Lung (tissue), 12 donors: Measurements from ENCODE around the gene AXIN1. TPM values are rescaled to one million over a fixed set of nuclear protein-coding genes. Genes with fewer than 3 reads are reported as not detected.

ENCODE experiments used
- ATAC-seq: fragments of 200-7000 bp; cut with Tn5 transposase; one replicate; pipeline ENCODE4 v1.9.1; 2020; ENCODE audit warnings: moderate number of reproducible peaks; ENCODE audit not compliant: insufficient read depth, low FRiP score
- DNase-seq, 3 donors: peaks; one replicate each; pipeline ENCODE4 v3.0.0-alpha.2; 2013 to 2017
- H3K27ac ChIP-seq, 2 donors: one replicate each; pipeline ENCODE4 v1.5.1; 2013; ENCODE audit warnings: mild to moderate bottlenecking in 2 of 2, moderate library complexity in 2 of 2, control low read depth in 1 of 2, inconsistent platforms in 1 of 2, low read depth in 1 of 2, low read length in 1 of 2
- H3K27me3 ChIP-seq, 3 donors: one replicate each; pipeline ENCODE4 v1.5.1; 2013; ENCODE audit warnings: low read length in 2 of 3; ENCODE audit not compliant: control insufficient read depth in 3 of 3, insufficient read depth in 3 of 3
- H3K36me3 ChIP-seq, 4 donors: one replicate each; pipeline ENCODE4 v1.5.1; 2013; ENCODE audit warnings: low read length in 4 of 4, mild to moderate bottlenecking in 1 of 4, moderate library complexity in 1 of 4; ENCODE audit not compliant: control insufficient read depth in 4 of 4, insufficient read depth in 4 of 4
- H3K4me1 ChIP-seq, 5 donors: one replicate each; pipeline ENCODE4 v1.5.1; 2013; ENCODE audit warnings: low read length in 5 of 5, mild to moderate bottlenecking in 2 of 5, moderate library complexity in 1 of 5; ENCODE audit not compliant: control insufficient read depth in 5 of 5, insufficient read depth in 5 of 5
- H3K4me3 ChIP-seq: one replicate; pipeline ENCODE4 v1.5.1; 2013; ENCODE audit warnings: mild to moderate bottlenecking, control low read depth, moderate library complexity
- H3K9ac ChIP-seq, 2 donors: one replicate each; pipeline ENCODE4 v1.5.1; 2013; ENCODE audit warnings: low read length in 2 of 2, control low read depth in 1 of 2; ENCODE audit not compliant: insufficient read depth in 1 of 2
- H3K9me3 ChIP-seq, 4 donors: one replicate each; pipeline ENCODE4 v1.5.1; 2013; ENCODE audit warnings: low read length in 3 of 4, mild to moderate bottlenecking in 1 of 4, moderate library complexity in 1 of 4; ENCODE audit not compliant: control insufficient read depth in 4 of 4, insufficient read depth in 3 of 4
- WGBS, 2 donors: extraction: QIAGEN DNeasy Blood & Tissue Kit; methylation state at CpG; one replicate each; pipeline ENCODE4 v1.1.7; 2013; 5-methylcytosine and 5-hydroxymethylcytosine counted together
- polyA plus RNA-seq, 2 donors: library from polyadenylated mRNA; stranded (reverse); fragments of 200-250 nt; gene quantifications; one replicate each; pipeline ENCODE4 v1.2.1, GENCODE V29; 2013
- total RNA-seq, 2 donors: library from RNA; depleted of rRNA in 1 of 2; stranded (reverse); fragments of >200 nt in 1 of 2; gene quantifications; one replicate each; pipeline ENCODE4 v1.2.1, GENCODE V29; 2014 to 2021
- TF ChIP-seq, protein P1 (sequence below): IDR thresholded peaks from 2 replicates; pipeline ENCODE4 v1.5.1; 2012; ENCODE audit warnings: mild to moderate bottlenecking; ENCODE audit errors: control extremely low read depth, extremely low read depth
- donor health status: control.
- donor health status: control.
- donor health status: Bipolar disorder and iron deficiency.
- donor health status: healthy.
- donor health status: DM: yes; HTN: yes; CAD: no.

The AXIN1 gene
- total and polyA plus RNA-seq, 4 donors, result 16.9 to 25.9 (median 19.4) TPM

DNA sequence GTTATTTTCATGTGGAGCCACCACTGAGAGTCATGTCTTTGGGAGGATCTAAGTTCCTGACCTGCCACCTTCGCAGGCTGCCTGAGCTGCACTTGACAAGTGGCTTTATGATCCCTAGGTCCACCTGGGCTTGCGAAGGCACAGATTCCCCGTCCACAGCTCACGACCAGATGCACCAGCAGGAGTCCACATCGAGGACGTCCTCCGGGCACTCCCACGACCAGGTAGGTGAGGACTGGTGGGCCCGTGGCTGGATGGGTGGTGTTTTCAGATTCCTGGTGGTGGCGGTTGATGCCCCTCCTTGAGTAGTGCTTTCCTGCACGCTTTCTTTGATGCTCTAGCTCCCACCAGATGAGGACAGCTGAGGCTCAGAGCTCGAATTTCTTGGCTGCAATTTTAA lies 103.1 kb downstream of the AXIN1 start:
- no peak for DNase-seq
- no peaks in the 10 kb centered on the region for H3K9me3 ChIP-seq
- ATAC-seq, result no peak
- H3K27me3 ChIP-seq, result no peaks in the 10 kb centered on the region
- H3K4me1 ChIP-seq, result peaks cover 0 to 5% (median 0%) of the 10 kb centered on the region in 5 donors
- H3K4me3 ChIP-seq, result no peak overlapping the region
- TF ChIP-seq, protein P1, sequence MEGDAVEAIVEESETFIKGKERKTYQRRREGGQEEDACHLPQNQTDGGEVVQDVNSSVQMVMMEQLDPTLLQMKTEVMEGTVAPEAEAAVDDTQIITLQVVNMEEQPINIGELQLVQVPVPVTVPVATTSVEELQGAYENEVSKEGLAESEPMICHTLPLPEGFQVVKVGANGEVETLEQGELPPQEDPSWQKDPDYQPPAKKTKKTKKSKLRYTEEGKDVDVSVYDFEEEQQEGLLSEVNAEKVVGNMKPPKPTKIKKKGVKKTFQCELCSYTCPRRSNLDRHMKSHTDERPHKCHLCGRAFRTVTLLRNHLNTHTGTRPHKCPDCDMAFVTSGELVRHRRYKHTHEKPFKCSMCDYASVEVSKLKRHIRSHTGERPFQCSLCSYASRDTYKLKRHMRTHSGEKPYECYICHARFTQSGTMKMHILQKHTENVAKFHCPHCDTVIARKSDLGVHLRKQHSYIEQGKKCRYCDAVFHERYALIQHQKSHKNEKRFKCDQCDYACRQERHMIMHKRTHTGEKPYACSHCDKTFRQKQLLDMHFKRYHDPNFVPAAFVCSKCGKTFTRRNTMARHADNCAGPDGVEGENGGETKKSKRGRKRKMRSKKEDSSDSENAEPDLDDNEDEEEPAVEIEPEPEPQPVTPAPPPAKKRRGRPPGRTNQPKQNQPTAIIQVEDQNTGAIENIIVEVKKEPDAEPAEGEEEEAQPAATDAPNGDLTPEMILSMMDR, result no peak
- WGBS, 2 donors, result 91 to 93% methylated on average over 12 of the region's 12 CpGs
- H3K27ac ChIP-seq, result no peak overlapping the region
- H3K9ac ChIP-seq, result no peak overlapping the region
- peaks cover 0 to 12% (median 3%) of the 10 kb centered on the region in 4 donors for H3K36me3 ChIP-seq

DNA sequence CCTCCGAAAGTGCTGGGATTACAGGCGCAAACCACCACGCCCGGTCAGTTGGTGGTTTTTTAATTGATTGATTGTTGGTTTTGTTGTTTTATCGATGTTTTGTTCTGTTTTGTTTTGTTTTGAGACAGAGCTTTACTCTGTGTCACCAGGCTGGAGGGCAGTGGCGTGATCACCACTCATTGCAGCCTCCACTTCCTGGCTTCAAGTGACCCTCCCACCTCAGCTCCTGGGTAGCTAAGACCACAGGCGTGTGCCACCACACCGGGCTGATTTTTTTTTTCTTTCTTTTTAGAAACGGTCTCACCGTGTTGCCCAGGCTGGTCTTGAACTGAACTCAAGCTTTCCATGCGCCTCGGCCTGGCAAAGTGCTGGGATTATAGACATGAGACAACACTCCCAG lies 105.5 kb downstream of the AXIN1 start:
- no peak overlapping the region for H3K4me3 ChIP-seq
- no peak for ATAC-seq
- peaks cover 0 to 7% (median 1%) of the 10 kb centered on the region in 4 donors for H3K36me3 ChIP-seq
- H3K27me3 ChIP-seq, result no peaks in the 10 kb centered on the region
- TF ChIP-seq, protein P1, result no peak
- WGBS, 2 donors, result 94% methylated on average over 12 of the region's 12 CpGs
- DNase-seq, result no peak
- H3K9ac ChIP-seq, result no peak overlapping the region
- H3K9me3 ChIP-seq, result no peaks in the 10 kb centered on the region
- H3K4me1 ChIP-seq, result peaks cover 0 to 2% (median 0%) of the 10 kb centered on the region in 5 donors
- H3K27ac ChIP-seq, result no peak overlapping the region

DNA sequence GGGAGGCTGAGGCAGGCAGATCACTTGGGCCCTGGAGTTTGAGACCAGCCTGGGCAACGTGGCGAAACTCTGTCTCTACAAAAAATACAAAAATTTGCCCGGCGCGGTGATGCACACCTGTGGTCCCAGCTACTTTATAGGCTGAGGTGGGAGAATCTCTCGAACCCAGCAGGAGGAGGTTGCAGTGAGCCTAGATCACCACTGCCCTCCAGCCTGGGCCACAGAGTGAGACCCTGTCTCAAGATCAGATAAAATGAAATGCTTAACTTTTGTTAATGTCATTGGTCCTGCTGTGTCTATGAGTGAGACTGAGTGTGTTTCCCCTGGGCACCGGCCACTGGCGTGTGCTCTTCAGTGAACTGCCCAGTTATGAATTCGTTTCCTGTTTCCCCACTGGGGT lies 107.4 kb downstream of the AXIN1 start:
- no peak overlapping the region for H3K9ac ChIP-seq
- H3K36me3 ChIP-seq, result peaks cover 0 to 5% (median 1%) of the 10 kb centered on the region in 4 donors
- H3K9me3 ChIP-seq, result no peaks in the 10 kb centered on the region
- TF ChIP-seq, protein P1, result no peak
- H3K27me3 ChIP-seq, result no peaks in the 10 kb centered on the region
- H3K4me1 ChIP-seq, result peaks cover 0 to 3% (median 0%) of the 10 kb centered on the region in 5 donors
- ATAC-seq (no peak), DNase-seq (no peak)
- 82 to 90% methylated on average over 9 of the region's 9 CpGs for WGBS, 2 donors
- H3K4me3 ChIP-seq, result no peak overlapping the region
- H3K27ac ChIP-seq, result no peak overlapping the region

DNA sequence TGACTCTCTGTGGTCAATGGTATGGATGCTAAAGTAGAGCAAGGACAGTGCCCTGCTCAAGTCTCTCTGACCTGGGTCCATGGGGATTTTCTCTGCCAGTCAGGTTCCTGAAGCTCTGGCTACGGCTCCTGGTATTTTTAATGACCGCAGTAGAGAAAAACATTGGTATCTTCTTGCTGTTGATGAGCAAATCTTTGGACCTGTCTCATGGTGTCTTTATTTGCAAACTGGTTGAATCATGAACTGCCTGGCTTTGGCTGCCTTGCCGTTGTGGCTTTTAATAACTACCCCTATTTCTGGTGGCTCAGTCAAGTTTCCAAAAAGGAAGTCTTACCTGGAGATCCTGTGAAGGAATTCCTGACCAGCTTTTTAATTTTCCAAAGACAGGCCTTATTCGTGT lies 109.2 kb downstream of the AXIN1 start:
- no peak overlapping the region for H3K9ac ChIP-seq
- H3K27me3 ChIP-seq, result no peaks in the 10 kb centered on the region
- no peaks in the 10 kb centered on the region for H3K36me3 ChIP-seq
- DNase-seq, result no peak
- H3K27ac ChIP-seq, result no peak overlapping the region
- no peak overlapping the region for H3K4me3 ChIP-seq
- ATAC-seq, result no peak
- H3K9me3 ChIP-seq, result no peaks in the 10 kb centered on the region
- peaks cover 0 to 3% (median 0%) of the 10 kb centered on the region in 5 donors for H3K4me1 ChIP-seq
- WGBS, 2 donors, result 88 to 92% methylated on average over 4 of the region's 4 CpGs
- TF ChIP-seq, protein P1, result no peak
